Stimulated activated memory B cell treated with anti-CD40 and anti-IgM and Interleukin-4, amounts not matched to agents 10 μg/mL and 1 μg/mL and 100 μg/mL, for 72 hours (primary cell): ENCODE data around the gene IL9R.
"Not testable (repeated sequence)": the region's sequence is repeated elsewhere in the genome, so short reads cannot be mapped to it uniquely, and the experiment has no call there.

Source experiments
- ATAC-seq: fragments of 150-1000 bp; cut with Tn5 transposase; 2 replicates; pipeline ENCODE4 v1.10.0; 2021
- H3K27ac Mint-ChIP-seq: one replicate; pipeline ENCODE4 v1.8.0; 2022; ENCODE audit warnings: mild to moderate bottlenecking, mixed read lengths
- H3K27me3 Mint-ChIP-seq: one replicate; pipeline ENCODE4 v1.8.0; 2022; ENCODE audit warnings: mixed read lengths
- H3K36me3 Mint-ChIP-seq: one replicate; pipeline ENCODE4 v1.8.0; 2022; ENCODE audit warnings: mixed read lengths
- H3K4me1 Mint-ChIP-seq: one replicate; pipeline ENCODE4 v1.8.0; 2022; ENCODE audit warnings: mixed read lengths
- H3K4me3 Mint-ChIP-seq: one replicate; pipeline ENCODE4 v1.8.0; 2022; ENCODE audit warnings: mild to moderate bottlenecking, moderate library complexity, mixed read lengths
- H3K9me3 Mint-ChIP-seq: one replicate; pipeline ENCODE4 v1.8.0; 2022; ENCODE audit warnings: mixed read lengths

Gene IL9R

DNA sequence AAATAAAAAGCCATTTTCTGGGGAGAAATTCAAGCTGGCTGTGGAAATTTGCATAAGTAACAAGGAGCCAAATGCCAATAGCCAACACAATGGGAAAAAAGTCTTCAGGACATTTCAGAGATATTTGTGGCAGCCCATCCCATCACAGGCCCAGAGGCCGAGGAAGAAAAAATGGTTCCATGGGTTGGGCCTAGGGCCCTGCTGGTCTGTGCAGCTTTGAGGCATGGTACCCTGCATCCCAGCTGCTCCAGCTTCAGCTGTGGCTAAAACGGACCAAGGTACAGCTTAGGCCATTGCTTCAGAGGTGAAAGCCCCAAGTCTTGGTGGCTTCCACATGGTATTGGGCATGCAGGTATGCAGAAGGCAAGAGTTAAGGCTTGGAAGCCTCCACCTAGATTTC lies 14.2 kb upstream of the IL9R start:
- Mint-ChIP-seq H3K27ac (no peak overlapping the region), H3K27me3 (no peaks in the 10 kb centered on the region), H3K4me1 (no peaks in the 10 kb centered on the region), H3K36me3 (no peaks in the 10 kb centered on the region), H3K9me3 (no peaks in the 10 kb centered on the region), H3K4me3 (no peak overlapping the region)
- ATAC-seq: no peak

GRCh38 chrX:155985208-155985607 lies 12.3 kb upstream of the IL9R start:
- no peak for ATAC-seq
- H3K27me3 Mint-ChIP-seq: no peaks in the 10 kb centered on the region
- no peaks in the 10 kb centered on the region for H3K36me3 Mint-ChIP-seq
- H3K4me1 Mint-ChIP-seq: no peaks in the 10 kb centered on the region
- no peak overlapping the region for H3K4me3 Mint-ChIP-seq
- H3K27ac Mint-ChIP-seq: no peak overlapping the region
- H3K9me3 Mint-ChIP-seq: peaks cover 3% of the 10 kb centered on the region

DNA sequence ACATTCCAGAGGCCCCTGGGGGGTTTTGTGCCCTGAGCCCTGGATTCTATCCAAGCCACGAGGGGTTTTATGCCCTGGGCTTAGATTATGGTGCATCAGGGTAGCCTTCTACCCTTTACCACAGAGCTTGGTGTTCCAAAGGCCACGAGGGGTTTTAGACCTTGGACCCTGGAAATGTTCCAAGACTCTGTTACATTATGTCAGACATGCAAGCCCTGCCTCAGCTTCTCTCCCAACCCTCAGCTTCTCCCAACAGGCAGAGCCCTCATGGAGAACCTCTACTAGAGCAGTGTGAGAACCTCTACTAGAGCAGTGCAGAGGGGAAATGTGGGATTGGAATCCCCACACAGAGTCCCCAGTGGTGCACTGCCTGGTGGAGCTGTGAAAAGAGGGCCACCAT lies 10.5 kb upstream of the IL9R start:
- not testable (repeated sequence) for H3K4me1 Mint-ChIP-seq, H3K36me3 Mint-ChIP-seq, H3K27me3 Mint-ChIP-seq, H3K27ac Mint-ChIP-seq, H3K9me3 Mint-ChIP-seq, ATAC-seq, H3K4me3 Mint-ChIP-seq

- no peak overlapping the region for H3K27ac Mint-ChIP-seq
- no peak overlapping the region for H3K4me3 Mint-ChIP-seq
- no peak for ATAC-seq
- no peaks in the 10 kb centered on the region for H3K4me1 Mint-ChIP-seq
- no peaks in the 10 kb centered on the region for H3K27me3 Mint-ChIP-seq
- H3K9me3 Mint-ChIP-seq: peaks cover 3% of the 10 kb centered on the region
- no peaks in the 10 kb centered on the region for H3K36me3 Mint-ChIP-seq
Measured at GRCh38 chrX:155988859-155989258, 8.6 kb upstream of the IL9R start.

GRCh38 chrX:155993421-155993820 lies 4.1 kb upstream of the IL9R start:
- no peak overlapping the region for H3K4me3 Mint-ChIP-seq
- H3K9me3 Mint-ChIP-seq: peaks cover 3% of the 10 kb centered on the region

GRCh38 chrX:155995321-155995875 lies 2.1 kb upstream of the IL9R start:
- no peak overlapping the region for H3K27ac Mint-ChIP-seq

More at GRCh38 chrX:155993421-155993820, 4.1 kb upstream of the IL9R start:
- ATAC-seq: no peak
- H3K27ac Mint-ChIP-seq: no peak overlapping the region
- no peaks in the 10 kb centered on the region for H3K4me1 Mint-ChIP-seq
- H3K27me3 Mint-ChIP-seq: no peaks in the 10 kb centered on the region
- H3K36me3 Mint-ChIP-seq: no peaks in the 10 kb centered on the region

DNA sequence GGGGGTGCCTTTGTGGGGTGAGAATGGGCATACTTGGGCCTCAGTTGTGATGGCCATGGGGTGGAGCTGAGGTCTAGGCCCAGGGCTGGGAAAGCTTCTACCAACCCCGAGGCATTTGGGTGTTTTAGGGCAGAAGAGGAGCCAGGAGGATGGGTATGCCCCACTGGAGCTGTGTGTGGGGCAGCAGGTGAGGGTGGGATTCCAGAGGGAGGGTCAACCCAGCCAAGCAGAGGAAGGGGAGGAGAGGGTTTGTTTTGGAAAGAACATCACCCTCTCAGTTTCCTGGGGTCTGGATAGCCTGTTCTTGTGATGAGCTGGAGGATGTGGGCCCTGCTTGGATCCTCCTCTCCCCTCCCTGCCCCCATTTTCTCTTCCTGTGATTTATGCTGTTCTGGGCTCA lies 620 bp downstream of the IL9R start:
- no peak overlapping the region for H3K4me3 Mint-ChIP-seq
- H3K9me3 Mint-ChIP-seq: no peaks in the 10 kb centered on the region

More at GRCh38 chrX:155995321-155995875, 2.1 kb upstream of the IL9R start:
- Mint-ChIP-seq H3K9me3 (no peaks in the 10 kb centered on the region), H3K4me3 (no peak overlapping the region), H3K4me1 (no peaks in the 10 kb centered on the region), H3K36me3 (no peaks in the 10 kb centered on the region), H3K27me3 (no peaks in the 10 kb centered on the region)
- ATAC-seq: no peak

DNA sequence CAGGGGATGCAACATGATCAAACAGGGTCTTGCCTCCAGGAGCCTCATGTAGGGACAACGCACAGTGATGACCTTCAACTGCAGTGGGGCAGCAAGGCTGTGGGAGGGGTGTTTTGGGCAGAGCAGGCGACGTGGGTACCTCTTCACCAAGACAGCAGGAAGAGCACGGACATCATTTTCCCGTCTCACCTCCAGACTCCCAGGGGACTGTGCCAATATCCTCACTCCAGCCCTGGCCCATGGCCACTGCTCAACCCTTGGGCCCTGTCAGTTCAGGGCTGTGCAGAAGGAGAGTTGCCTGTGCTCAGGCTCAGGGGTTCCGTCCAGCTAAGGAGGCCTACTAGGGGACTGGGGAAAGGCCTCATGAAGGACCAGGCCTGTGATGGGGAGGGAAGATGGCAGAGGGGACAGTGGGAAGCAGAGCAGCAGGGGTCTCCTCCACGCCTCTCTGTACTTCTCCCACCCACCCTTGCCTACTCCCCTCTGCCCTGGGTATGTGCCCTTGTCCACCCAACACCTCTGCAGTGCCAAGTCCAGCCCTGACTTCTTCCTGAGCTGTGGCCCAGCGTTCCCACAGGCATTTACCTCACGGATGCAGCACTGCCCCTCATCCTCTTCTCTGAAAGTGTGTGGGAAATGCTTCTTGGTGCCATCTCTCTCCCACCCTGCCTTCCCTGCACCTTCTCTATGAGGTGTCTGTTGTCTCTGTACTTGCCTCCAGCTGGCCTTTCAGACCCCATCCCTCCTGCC lies 1.4 kb downstream of the IL9R start:
- H3K4me3 Mint-ChIP-seq: no peak overlapping the region

More for the DNA sequence above, 620 bp downstream of the IL9R start:
- Mint-ChIP-seq H3K4me1 (no peaks in the 10 kb centered on the region), H3K27ac (no peak overlapping the region), H3K36me3 (no peaks in the 10 kb centered on the region), H3K27me3 (peaks cover 8% of the 10 kb centered on the region)
- ATAC-seq: no peak

DNA sequence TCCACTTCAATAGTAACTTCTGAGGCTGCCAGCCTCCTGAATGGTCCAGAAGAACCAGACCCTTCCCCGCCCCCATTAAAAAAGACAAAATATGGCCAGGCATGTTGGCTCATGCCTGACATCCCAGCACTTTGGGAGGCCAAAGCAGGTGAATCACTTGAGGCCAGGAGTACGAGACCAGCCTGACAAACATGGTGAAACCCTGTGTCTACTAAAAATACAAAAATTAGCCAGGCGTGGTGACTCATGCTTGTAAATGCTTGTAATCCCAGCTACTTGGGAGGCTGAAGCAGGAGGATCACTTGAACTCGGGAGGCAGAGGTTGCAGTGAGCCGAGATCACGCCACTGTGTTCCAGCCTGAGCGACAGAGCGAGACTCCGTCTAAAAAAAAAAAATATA lies 2.3 kb downstream of the IL9R start:
- H3K27me3 Mint-ChIP-seq: peaks cover 13% of the 10 kb centered on the region
- not testable (repeated sequence) for H3K4me1 Mint-ChIP-seq, ATAC-seq, H3K4me3 Mint-ChIP-seq, H3K9me3 Mint-ChIP-seq, H3K27ac Mint-ChIP-seq, H3K36me3 Mint-ChIP-seq

More for the DNA sequence above, 1.4 kb downstream of the IL9R start:
- Mint-ChIP-seq H3K27ac (no peak overlapping the region), H3K27me3 (peaks cover 13% of the 10 kb centered on the region), H3K9me3 (no peaks in the 10 kb centered on the region), H3K36me3 (no peaks in the 10 kb centered on the region), H3K4me1 (no peaks in the 10 kb centered on the region)
- no peak for ATAC-seq

GRCh38 chrX:156000361-156000926 lies 2.9 kb downstream of the IL9R start:
- Mint-ChIP-seq H3K9me3 (no peaks in the 10 kb centered on the region), H3K27me3 (peaks cover 13% of the 10 kb centered on the region), H3K27ac (no peak overlapping the region), H3K36me3 (no peaks in the 10 kb centered on the region), H3K4me3 (no peak overlapping the region), H3K4me1 (no peaks in the 10 kb centered on the region)
- no peak for ATAC-seq

DNA sequence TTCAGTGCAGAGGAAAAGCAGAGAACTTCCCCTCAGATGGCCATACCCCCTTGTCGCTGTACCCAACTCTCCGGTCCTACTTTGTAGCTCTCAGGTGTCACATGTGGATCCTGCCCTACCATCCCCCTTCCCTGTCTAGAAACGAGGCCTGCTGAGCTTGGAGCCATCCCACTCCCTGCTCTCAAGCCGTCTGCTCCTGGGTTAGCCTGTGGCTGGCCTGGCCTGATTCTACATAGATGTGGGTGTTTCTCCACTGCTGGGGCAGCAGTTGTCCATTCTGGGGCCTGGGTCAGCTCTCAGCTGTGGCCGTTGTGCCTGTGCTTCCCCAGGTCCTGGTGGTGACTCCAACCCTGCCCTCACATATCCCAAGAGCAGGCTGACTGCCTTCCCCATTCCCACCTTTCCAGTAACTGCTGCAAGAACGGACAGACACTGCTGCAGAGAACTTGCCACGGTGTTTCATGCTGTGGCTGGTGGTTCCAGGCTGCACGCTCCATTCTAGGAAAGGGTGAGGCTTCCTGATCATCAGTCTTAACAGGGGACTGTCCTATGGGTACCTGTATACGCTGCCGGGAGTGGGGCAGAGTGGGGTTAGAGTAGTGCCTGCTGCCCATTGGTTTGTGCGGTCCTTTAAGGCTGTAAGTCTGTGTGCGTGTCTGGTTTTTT lies 3.6 kb downstream of the IL9R start:
- Mint-ChIP-seq H3K36me3 (no peaks in the 10 kb centered on the region), H3K9me3 (no peaks in the 10 kb centered on the region)

GRCh38 chrX:156001667-156002021 lies 4.1 kb downstream of the IL9R start:
- Mint-ChIP-seq H3K27me3 (peaks cover 13% of the 10 kb centered on the region), H3K4me3 (no peak overlapping the region), H3K4me1 (no peaks in the 10 kb centered on the region), H3K27ac (no peak overlapping the region), H3K36me3 (no peaks in the 10 kb centered on the region), H3K9me3 (no peaks in the 10 kb centered on the region)
- no peak for ATAC-seq

More for the DNA sequence above, 3.6 kb downstream of the IL9R start:
- H3K27ac Mint-ChIP-seq: no peak overlapping the region
- H3K27me3 Mint-ChIP-seq: peaks cover 13% of the 10 kb centered on the region
- ATAC-seq: no peak
- no peaks in the 10 kb centered on the region for H3K4me1 Mint-ChIP-seq
- H3K4me3 Mint-ChIP-seq: no peak overlapping the region

DNA sequence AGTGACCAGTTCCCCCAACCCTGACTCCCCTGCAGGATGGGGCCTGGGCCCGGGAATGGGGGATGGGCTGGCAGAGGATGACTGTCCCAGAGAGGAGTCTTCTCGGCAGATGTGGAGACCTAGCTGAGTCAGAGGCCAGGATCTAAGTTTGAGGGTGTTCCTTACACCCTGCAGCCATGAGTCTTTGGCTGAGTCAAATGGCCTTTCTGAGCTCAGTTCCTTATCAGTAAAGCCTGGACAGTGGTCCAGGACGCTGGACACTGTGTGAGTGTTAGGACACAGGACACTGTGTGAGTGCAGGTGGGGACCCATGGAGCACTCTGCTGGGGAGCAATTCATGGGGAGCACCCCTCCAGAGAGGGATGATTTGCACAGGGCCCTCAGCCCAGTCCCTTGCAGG lies 5.0 kb downstream of the IL9R start:
- H3K27me3 Mint-ChIP-seq: peaks cover 13% of the 10 kb centered on the region
- H3K27ac Mint-ChIP-seq: no peak overlapping the region
- H3K4me1 Mint-ChIP-seq: no peaks in the 10 kb centered on the region
- no peak overlapping the region for H3K4me3 Mint-ChIP-seq
- H3K36me3 Mint-ChIP-seq: no peaks in the 10 kb centered on the region
- H3K9me3 Mint-ChIP-seq: no peaks in the 10 kb centered on the region
- ATAC-seq: no peak

DNA sequence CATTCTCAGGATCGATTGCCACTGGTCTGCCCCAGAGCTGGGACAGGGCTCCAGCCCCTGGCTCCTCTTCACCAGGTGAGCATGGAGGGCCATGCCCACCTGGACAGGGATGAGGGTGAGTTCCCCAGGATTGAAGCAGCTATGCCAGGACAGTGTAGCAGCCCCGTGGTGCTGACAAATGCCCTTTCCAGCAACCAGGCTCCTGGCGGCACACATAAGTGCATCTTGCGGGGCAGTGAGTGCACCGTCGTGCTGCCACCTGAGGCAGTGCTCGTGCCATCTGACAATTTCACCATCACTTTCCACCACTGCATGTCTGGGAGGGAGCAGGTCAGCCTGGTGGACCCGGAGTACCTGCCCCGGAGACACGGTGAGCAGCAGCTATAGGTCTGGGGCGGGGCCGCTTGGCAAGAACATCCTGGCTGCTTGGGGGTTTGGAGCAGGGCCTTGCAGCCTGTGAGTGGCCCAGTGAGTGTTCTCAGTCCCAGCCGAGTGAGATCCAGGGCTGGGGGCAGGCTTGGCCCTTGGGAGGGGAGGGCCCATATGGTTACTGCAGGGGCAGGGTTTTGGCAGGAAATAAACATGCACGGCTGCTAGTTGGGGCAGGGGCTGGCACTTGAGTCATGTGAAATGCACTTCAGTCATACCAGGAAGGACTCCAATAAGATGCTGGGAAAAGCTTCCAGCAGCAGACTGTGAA lies 6.1 kb downstream of the IL9R start:
- no peaks in the 10 kb centered on the region for H3K9me3 Mint-ChIP-seq
- ATAC-seq: peak; percentile 14
- H3K4me3 Mint-ChIP-seq: no peak overlapping the region
- no peaks in the 10 kb centered on the region for H3K4me1 Mint-ChIP-seq
- no peak overlapping the region for H3K27ac Mint-ChIP-seq
- no peaks in the 10 kb centered on the region for H3K36me3 Mint-ChIP-seq
- peaks cover 13% of the 10 kb centered on the region for H3K27me3 Mint-ChIP-seq

GRCh38 chrX:156004256-156004655 lies 6.8 kb downstream of the IL9R start:
- H3K27me3 Mint-ChIP-seq: peaks cover 13% of the 10 kb centered on the region
- H3K9me3 Mint-ChIP-seq: no peaks in the 10 kb centered on the region
- H3K4me1 Mint-ChIP-seq: no peaks in the 10 kb centered on the region
- no peaks in the 10 kb centered on the region for H3K36me3 Mint-ChIP-seq
- H3K4me3 Mint-ChIP-seq: no peak overlapping the region
- ATAC-seq: no peak
- no peak overlapping the region for H3K27ac Mint-ChIP-seq
